ENCODE data around the gene TSHZ2. TPM values are rescaled to one million over a fixed set of nuclear protein-coding genes. Genes with fewer than 3 reads are reported as not detected.
A peak's percentile ranks its signal among the peaks of the same experiment; 100 is the strongest.

Gene TSHZ2
- total RNA-seq, 1 experiment from 2014 or later = 11.9 TPM

GRCh38 chr20:52994184-52994970, 22.2 kb downstream of the TSHZ2 start:
- no peak for DNase-seq (ENCODE audit: low read depth)

GRCh38 chr20:52996130-52996529, 24.0 kb downstream of the TSHZ2 start:
- peak; percentile 59 for DNase-seq (ENCODE audit: low read depth)

- DNase-seq (ENCODE audit: low read depth) = no peak
Measured at GRCh38 chr20:52996658-52997057, 24.5 kb downstream of the TSHZ2 start.

GRCh38 chr20:52998268-52998667, 26.1 kb downstream of the TSHZ2 start:
- DNase-seq (ENCODE audit: low read depth) = no peak

GRCh38 chr20:52999040-52999439, 26.9 kb downstream of the TSHZ2 start:
- no peak for DNase-seq (ENCODE audit: low read depth)

- peak; percentile 84 for DNase-seq (ENCODE audit: low read depth)
Measured at GRCh38 chr20:53001498-53002301, 29.5 kb downstream of the TSHZ2 start.

- DNase-seq (ENCODE audit: low read depth) = no peak
Measured at GRCh38 chr20:53002786-53003185, 30.6 kb downstream of the TSHZ2 start.

GRCh38 chr20:53003420-53004154, 31.4 kb downstream of the TSHZ2 start:
- DNase-seq (ENCODE audit: low read depth) = peak; percentile 82

GRCh38 chr20:53004267-53004813, 32.2 kb downstream of the TSHZ2 start:
- no peak for DNase-seq (ENCODE audit: low read depth)

- peak; percentile 65 for DNase-seq (ENCODE audit: low read depth)
Measured at GRCh38 chr20:53009979-53010735, 38.0 kb downstream of the TSHZ2 start.

- DNase-seq (ENCODE audit: low read depth) = no peak
Measured at GRCh38 chr20:53011640-53012039, 39.5 kb downstream of the TSHZ2 start.

GRCh38 chr20:53013183-53013582, 41.0 kb downstream of the TSHZ2 start:
- DNase-seq (ENCODE audit: low read depth) = no peak

- no peak for DNase-seq (ENCODE audit: low read depth)
Measured at GRCh38 chr20:53013847-53014246, 41.7 kb downstream of the TSHZ2 start.

- no peak for DNase-seq (ENCODE audit: low read depth)
Measured at GRCh38 chr20:53016071-53016470, 43.9 kb downstream of the TSHZ2 start.

GRCh38 chr20:53016534-53017042, 44.4 kb downstream of the TSHZ2 start:
- DNase-seq (ENCODE audit: low read depth) = no peak

GRCh38 chr20:53017206-53017605, 45.0 kb downstream of the TSHZ2 start:
- DNase-seq (ENCODE audit: low read depth) = no peak

- peak; percentile 57 for DNase-seq (ENCODE audit: low read depth)
Measured at GRCh38 chr20:53019464-53019863, 47.3 kb downstream of the TSHZ2 start.

- DNase-seq (ENCODE audit: low read depth) = peak; percentile 69
Measured at GRCh38 chr20:53020376-53020775, 48.2 kb downstream of the TSHZ2 start.

GRCh38 chr20:53020834-53021233, 48.7 kb downstream of the TSHZ2 start:
- peak; percentile 50 for DNase-seq (ENCODE audit: low read depth)

- peak; percentile 79 for DNase-seq (ENCODE audit: low read depth)
Measured at GRCh38 chr20:53021934-53022333, 49.8 kb downstream of the TSHZ2 start.
